ENCODE results near the gene RBP3. TPM values are rescaled to one million over a fixed set of nuclear protein-coding genes. Genes with fewer than 3 reads are reported as not detected.

RBP3 gene
- total RNA-seq, 2 donors from 2014 or later, result not detected

- Histone ChIP-seq H3K9me3 (no peaks in the 10 kb centered on the region), H3K36me3 (no peaks in the 10 kb centered on the region), H3K27ac (no peak overlapping the region), H3K4me3 (no peak overlapping the region), H3K4me1 (ENCODE audit: control insufficient read depth in 1 of 2, low read depth in 2 of 2) (no peaks in the 10 kb centered on the region), H3K27me3 (replicated peaks; ENCODE audit: insufficient read depth) (no peaks in the 10 kb centered on the region)
- DNase-seq (ENCODE audit: low spot score), result no peak
- no peak for TF ChIP-seq CTCF (IDR thresholded peaks at IDR 0.05)
- no peak for ATAC-seq (ENCODE audit: insufficient number of reproducible peaks, low FRiP score, low read depth)
Measured at GRCh38 chr10:47318706-47319105, 29.5 kb upstream of the RBP3 start.

GRCh38 chr10:47319784-47320183, 28.4 kb upstream of the RBP3 start:
- H3K4me3 ChIP-seq, result no peak overlapping the region
- DNase-seq (ENCODE audit: low spot score), result no peak
- no peak overlapping the region for H3K27ac ChIP-seq
- TF ChIP-seq CTCF (IDR thresholded peaks at IDR 0.05), result no peak
- H3K9me3 ChIP-seq, result no peaks in the 10 kb centered on the region
- H3K4me1 ChIP-seq (ENCODE audit: control insufficient read depth in 1 of 2, low read depth in 2 of 2), result no peaks in the 10 kb centered on the region
- ATAC-seq (ENCODE audit: insufficient number of reproducible peaks, low FRiP score, low read depth), result no peak
- H3K36me3 ChIP-seq, result no peaks in the 10 kb centered on the region
- no peaks in the 10 kb centered on the region for H3K27me3 ChIP-seq (replicated peaks; ENCODE audit: insufficient read depth)

- no peak overlapping the region for H3K27ac ChIP-seq
- H3K9me3 ChIP-seq, result no peaks in the 10 kb centered on the region
- H3K4me3 ChIP-seq, result no peak overlapping the region
- DNase-seq (ENCODE audit: low spot score) (no peak), ATAC-seq (ENCODE audit: insufficient number of reproducible peaks, low FRiP score, low read depth) (no peak)
- no peaks in the 10 kb centered on the region for H3K4me1 ChIP-seq (ENCODE audit: control insufficient read depth in 1 of 2, low read depth in 2 of 2)
- H3K27me3 ChIP-seq (replicated peaks; ENCODE audit: insufficient read depth), result no peaks in the 10 kb centered on the region
- TF ChIP-seq CTCF (IDR thresholded peaks at IDR 0.05), result no peak
- no peaks in the 10 kb centered on the region for H3K36me3 ChIP-seq
Measured at GRCh38 chr10:47320812-47321211, 27.4 kb upstream of the RBP3 start.

- H3K27me3 ChIP-seq (replicated peaks; ENCODE audit: insufficient read depth), result no peaks in the 10 kb centered on the region
- no peak for TF ChIP-seq CTCF (IDR thresholded peaks at IDR 0.05)
- H3K9me3 ChIP-seq, result no peaks in the 10 kb centered on the region
- ATAC-seq (ENCODE audit: insufficient number of reproducible peaks, low FRiP score, low read depth) (no peak), DNase-seq (ENCODE audit: low spot score) (no peak)
- H3K4me1 ChIP-seq (ENCODE audit: control insufficient read depth in 1 of 2, low read depth in 2 of 2), result no peaks in the 10 kb centered on the region
- no peak overlapping the region for H3K27ac ChIP-seq
- H3K36me3 ChIP-seq, result no peaks in the 10 kb centered on the region
- H3K4me3 ChIP-seq, result no peak overlapping the region
Measured at GRCh38 chr10:47321521-47322195, 26.5 kb upstream of the RBP3 start.

- no peak for ATAC-seq (ENCODE audit: insufficient number of reproducible peaks, low FRiP score, low read depth)
- Histone ChIP-seq H3K9me3 (no peaks in the 10 kb centered on the region), H3K4me1 (ENCODE audit: control insufficient read depth in 1 of 2, low read depth in 2 of 2) (no peaks in the 10 kb centered on the region), H3K27ac (no peak within 1 kb of the TSS), H3K27me3 (replicated peaks; ENCODE audit: insufficient read depth) (no peaks in the 10 kb centered on the region), H3K36me3 (no peaks in the 10 kb centered on the region), H3K4me3 (no peak within 1 kb of the TSS)
- DNase-seq (ENCODE audit: low spot score), result no peak
- no peak for TF ChIP-seq CTCF (IDR thresholded peaks at IDR 0.05)
Measured at GRCh38 chr10:47322300-47323061, 25.7 kb upstream of the RBP3 start, which contains the start of gene GDF2. Gene GDF2 (plus strand): TSS chr10:47322454. CDS start chr10:47322669, 215 bp downstream.

All from thoracic aorta (tissue), 2 donors.